Trophoblast cell (in vitro differentiated cells and primary cell): Measurements from ENCODE around the gene KLF16.

Source experiments
- DNase-seq, 2 donors: peaks; one replicate each; pipeline ENCODE4 v3.0.0-alpha.2; 2016
- H2AFZ ChIP-seq: 2 replicates; pipeline ENCODE4 v1.6.1; 2013; ENCODE audit warnings: low read length, moderate library complexity, mild to moderate bottlenecking; ENCODE audit not compliant: insufficient read depth, poor library complexity
- H2AK5ac ChIP-seq: 2 replicates; pipeline ENCODE4 v1.6.1; 2013; ENCODE audit warnings: mild to moderate bottlenecking, low read length
- H2BK120ac ChIP-seq: 2 replicates; pipeline ENCODE4 v1.6.1; 2013; ENCODE audit warnings: low read length, mild to moderate bottlenecking, moderate library complexity; ENCODE audit not compliant: insufficient read depth, poor library complexity
- H2BK12ac ChIP-seq: 2 replicates; pipeline ENCODE4 v1.6.1; 2013; ENCODE audit warnings: mild to moderate bottlenecking, low read length, moderate library complexity
- H2BK5ac ChIP-seq: 2 replicates; pipeline ENCODE4 v1.6.1; 2013; ENCODE audit warnings: low read length, low read depth, moderate library complexity, mild to moderate bottlenecking; ENCODE audit not compliant: poor library complexity
- H3K14ac ChIP-seq: 2 replicates; pipeline ENCODE4 v1.6.1; 2013; ENCODE audit warnings: mild to moderate bottlenecking, low read length
- H3K18ac ChIP-seq: 2 replicates; pipeline ENCODE4 v1.6.1; 2013; ENCODE audit warnings: mild to moderate bottlenecking, low read length
- H3K23ac ChIP-seq: 2 replicates; pipeline ENCODE4 v1.6.1; 2013; ENCODE audit warnings: low read length
- H3K27ac ChIP-seq: 2 replicates; pipeline ENCODE4 v1.5.1; 2013; ENCODE audit warnings: low read depth, mild to moderate bottlenecking, inconsistent platforms, low read length, moderate library complexity
- H3K27me3 ChIP-seq: 2 replicates; pipeline ENCODE4 v1.6.1; 2013; ENCODE audit warnings: inconsistent platforms, mild to moderate bottlenecking, low read length, moderate library complexity; ENCODE audit not compliant: insufficient read depth
- H3K36me3 ChIP-seq, 2 experiments: 1 replicate in 1 of 2; 2 replicates in 1 of 2; pipeline ENCODE4 v1.6.1; 2013; ENCODE audit warnings: low read length in 2 of 2, mild to moderate bottlenecking in 2 of 2, moderate library complexity in 1 of 2; ENCODE audit not compliant: insufficient read depth in 2 of 2, control insufficient read depth in 1 of 2
- H3K4ac ChIP-seq: 2 replicates; pipeline ENCODE4 v1.6.1; 2013; ENCODE audit warnings: low read depth, mild to moderate bottlenecking, low read length, moderate library complexity
- H3K4me1 ChIP-seq, 2 experiments: 1 replicate in 1 of 2; 2 replicates in 1 of 2; pipeline ENCODE4 v1.6.1; 2013; ENCODE audit warnings: low read length in 2 of 2, mild to moderate bottlenecking in 2 of 2, moderate library complexity in 1 of 2; ENCODE audit not compliant: insufficient read depth in 2 of 2, control insufficient read depth in 1 of 2
- H3K4me2 ChIP-seq: 2 replicates; pipeline ENCODE4 v1.6.1; 2013; ENCODE audit warnings: inconsistent platforms, mild to moderate bottlenecking, low read length, moderate library complexity
- H3K4me3 ChIP-seq: 2 replicates; pipeline ENCODE4 v1.5.1; 2013; ENCODE audit warnings: mild to moderate bottlenecking, low read depth, low read length, inconsistent platforms
- H3K79me1 ChIP-seq: one replicate; pipeline ENCODE4 v1.6.1; 2013; ENCODE audit warnings: low read length
- H3K79me2 ChIP-seq: 2 replicates; pipeline ENCODE4 v1.6.1; 2013; ENCODE audit warnings: low read length, mild to moderate bottlenecking; ENCODE audit not compliant: control insufficient read depth, insufficient read depth, poor library complexity
- H3K9ac ChIP-seq: 2 replicates; pipeline ENCODE4 v1.6.1; 2013; ENCODE audit warnings: mild to moderate bottlenecking, low read length
- H3K9me3 ChIP-seq: 2 replicates; pipeline ENCODE4 v1.6.1; 2013; ENCODE audit warnings: low read depth, mild to moderate bottlenecking, control low read depth, inconsistent platforms, low read length; ENCODE audit not compliant: insufficient read depth
- H4K12ac ChIP-seq: 2 replicates; pipeline ENCODE4 v1.6.1; 2013; ENCODE audit warnings: low read depth, mild to moderate bottlenecking, low read length, moderate library complexity
- H4K8ac ChIP-seq: 2 replicates; pipeline ENCODE4 v1.6.1; 2013; ENCODE audit warnings: low read depth, mild to moderate bottlenecking, low read length, moderate library complexity
- H4K91ac ChIP-seq: one replicate; pipeline ENCODE4 v1.6.1; 2013; ENCODE audit warnings: low read depth, mild to moderate bottlenecking, low read length, moderate library complexity
- WGBS: extraction: QIAGEN DNeasy Blood & Tissue Kit; methylation state at CpG from one replicate; pipeline ENCODE4 v1.1.7; 2013; ENCODE audit warnings: missing lambda C conversion rate; ENCODE audit not compliant: insufficient read length, insufficient coverage; ENCODE audit errors: extremely low coverage; 5-methylcytosine and 5-hydroxymethylcytosine counted together

The KLF16 gene

DNA sequence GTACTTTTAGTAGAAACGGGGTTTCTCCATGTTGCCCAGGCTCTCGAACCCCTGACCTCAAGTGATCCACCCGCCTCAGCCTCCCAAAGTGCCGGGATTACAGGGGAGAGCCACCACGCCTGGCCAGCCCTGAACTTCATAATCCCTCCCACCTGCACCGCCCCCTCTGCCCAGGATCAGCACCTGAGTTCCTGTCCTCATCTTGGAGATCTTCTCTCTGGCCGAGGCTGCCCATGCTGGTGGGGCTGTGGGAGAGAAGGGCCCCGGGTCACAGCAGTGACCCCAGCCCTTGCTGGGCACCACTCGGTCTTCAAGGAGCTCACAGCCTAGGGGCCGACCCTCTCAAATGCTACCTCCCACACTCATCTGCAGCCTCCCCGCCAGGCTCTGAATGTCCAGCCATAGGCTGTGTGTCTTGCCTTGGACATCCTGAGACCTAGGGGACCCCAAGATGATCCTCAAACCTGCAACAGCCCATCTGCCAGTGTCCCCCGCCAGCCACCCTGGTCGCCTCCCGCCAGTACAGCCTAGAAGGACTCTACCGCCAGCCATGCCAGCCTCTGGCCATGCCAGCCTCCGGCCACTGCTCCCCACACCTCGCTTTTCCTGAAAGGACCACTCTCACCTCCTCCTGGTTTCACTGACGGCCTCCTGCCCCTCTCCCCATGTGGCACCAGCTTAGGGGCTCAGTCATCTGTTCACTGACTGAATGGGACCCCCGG is 52.8 kb downstream of the KLF16 start:
- H3K9me3 ChIP-seq = no peaks in the 10 kb centered on the region
- H2BK5ac ChIP-seq = no peak overlapping the region
- no peak overlapping the region for H2AK5ac ChIP-seq
- peaks cover 0 to 14% of the 10 kb centered on the region in 2 experiments for H3K4me1 ChIP-seq
- no peak overlapping the region for H3K23ac ChIP-seq
- H3K79me1 ChIP-seq = no peaks in the 10 kb centered on the region
- WGBS = no CpG with 5 or more reads among the region's 19 CpGs
- H2BK120ac ChIP-seq = no peak overlapping the region
- H2AFZ ChIP-seq = no peak overlapping the region
- H2BK12ac ChIP-seq = no peak overlapping the region
- H3K14ac ChIP-seq = no peak overlapping the region
- H4K8ac ChIP-seq = no peak overlapping the region
- no peaks in the 10 kb centered on the region for H3K27me3 ChIP-seq
- no peak overlapping the region for H3K27ac ChIP-seq
- H3K4ac ChIP-seq = no peak overlapping the region
- no peak overlapping the region for H3K9ac ChIP-seq
- no peak overlapping the region for H4K91ac ChIP-seq
- H3K4me3 ChIP-seq = no peak overlapping the region
- H3K18ac ChIP-seq = no peak overlapping the region
- no peaks in the 10 kb centered on the region for H3K79me2 ChIP-seq
- H4K12ac ChIP-seq = no peak overlapping the region
- no peak overlapping the region for H3K4me2 ChIP-seq
- DNase-seq = no peak
- H3K36me3 ChIP-seq = peaks cover 10 to 11% of the 10 kb centered on the region in 2 experiments

DNA sequence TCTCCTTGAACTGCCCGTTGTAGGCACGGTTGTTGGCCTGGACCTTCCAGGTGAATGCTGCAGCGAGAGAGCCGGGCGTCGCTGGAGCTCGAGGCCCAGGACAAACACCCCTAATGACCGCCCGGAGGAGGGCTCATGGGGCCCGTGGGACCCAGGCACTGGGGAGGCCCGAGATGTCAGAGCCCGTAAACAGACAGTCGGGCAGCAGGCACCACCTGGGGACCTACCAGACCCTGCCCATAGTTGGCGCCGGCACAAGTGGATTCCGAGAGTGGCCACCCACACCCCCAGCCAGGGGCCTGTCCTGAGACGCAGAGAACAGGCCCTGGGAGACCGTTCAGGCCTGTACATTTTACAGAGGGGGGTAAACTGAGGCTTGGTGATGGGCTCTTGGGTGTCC is 53.7 kb downstream of the KLF16 start:
- no CpG with 5 or more reads among the region's 18 CpGs for WGBS
- no peak overlapping the region for H3K23ac ChIP-seq
- H2BK120ac ChIP-seq = no peak overlapping the region
- no peak overlapping the region for H2BK12ac ChIP-seq
- H3K4me2 ChIP-seq = no peak overlapping the region
- H2AK5ac ChIP-seq = no peak overlapping the region
- no peaks in the 10 kb centered on the region for H3K79me1 ChIP-seq
- H3K36me3 ChIP-seq = peaks cover 2 to 3% of the 10 kb centered on the region in 2 experiments
- H3K4me3 ChIP-seq = no peak overlapping the region
- H2AFZ ChIP-seq = no peak overlapping the region
- H3K27ac ChIP-seq = no peak overlapping the region
- H4K91ac ChIP-seq = no peak overlapping the region
- H3K4ac ChIP-seq = no peak overlapping the region
- no peak overlapping the region for H2BK5ac ChIP-seq
- H3K4me1 ChIP-seq = peaks cover 0 to 14% of the 10 kb centered on the region in 2 experiments
- no peak overlapping the region for H4K8ac ChIP-seq
- H3K9me3 ChIP-seq = no peaks in the 10 kb centered on the region
- DNase-seq = no peak
- no peaks in the 10 kb centered on the region for H3K79me2 ChIP-seq
- H3K14ac ChIP-seq = no peak overlapping the region
- H4K12ac ChIP-seq = no peak overlapping the region
- no peaks in the 10 kb centered on the region for H3K27me3 ChIP-seq
- no peak overlapping the region for H3K9ac ChIP-seq
- H3K18ac ChIP-seq = no peak overlapping the region

DNA sequence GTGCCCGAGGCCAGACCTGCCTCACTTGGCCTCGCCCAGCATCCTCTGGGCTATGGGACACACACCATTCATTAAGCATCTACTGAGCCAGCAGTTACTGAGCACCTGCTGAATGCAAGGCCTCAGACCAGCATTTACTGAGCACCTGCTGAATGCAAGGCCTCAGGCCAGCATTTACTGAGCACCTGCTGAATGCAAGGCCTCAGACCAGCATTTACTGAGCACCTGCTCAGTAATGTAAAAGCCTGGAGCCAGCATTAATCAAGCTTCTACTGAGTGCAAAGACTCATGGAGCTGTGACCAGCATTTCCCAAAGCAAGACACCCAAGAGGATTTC is 55.0 kb downstream of the KLF16 start:
- Histone ChIP-seq H3K79me1 (no peaks in the 10 kb centered on the region), H3K9ac (no peak overlapping the region), H2AK5ac (no peak overlapping the region), H2BK5ac (no peak overlapping the region), H4K8ac (no peak overlapping the region), H3K27me3 (no peaks in the 10 kb centered on the region), H3K4me3 (no peak overlapping the region), H3K23ac (no peak overlapping the region), H3K36me3 (no peaks in the 10 kb centered on the region), H2BK12ac (no peak overlapping the region), H3K4me1 (peaks cover 0 to 14% of the 10 kb centered on the region in 2 experiments), H3K4ac (no peak overlapping the region), H3K79me2 (no peaks in the 10 kb centered on the region), H3K4me2 (no peak overlapping the region), H2AFZ (no peak overlapping the region), H3K27ac (no peak overlapping the region), H2BK120ac (no peak overlapping the region), H3K18ac (no peak overlapping the region), H3K9me3 (no peaks in the 10 kb centered on the region), H3K14ac (no peak overlapping the region), H4K91ac (no peak overlapping the region), H4K12ac (no peak overlapping the region)
- DNase-seq = peak in 1 of 2 donors; percentile 17
- no CpG with 5 or more reads among the region's 2 CpGs for WGBS

DNA sequence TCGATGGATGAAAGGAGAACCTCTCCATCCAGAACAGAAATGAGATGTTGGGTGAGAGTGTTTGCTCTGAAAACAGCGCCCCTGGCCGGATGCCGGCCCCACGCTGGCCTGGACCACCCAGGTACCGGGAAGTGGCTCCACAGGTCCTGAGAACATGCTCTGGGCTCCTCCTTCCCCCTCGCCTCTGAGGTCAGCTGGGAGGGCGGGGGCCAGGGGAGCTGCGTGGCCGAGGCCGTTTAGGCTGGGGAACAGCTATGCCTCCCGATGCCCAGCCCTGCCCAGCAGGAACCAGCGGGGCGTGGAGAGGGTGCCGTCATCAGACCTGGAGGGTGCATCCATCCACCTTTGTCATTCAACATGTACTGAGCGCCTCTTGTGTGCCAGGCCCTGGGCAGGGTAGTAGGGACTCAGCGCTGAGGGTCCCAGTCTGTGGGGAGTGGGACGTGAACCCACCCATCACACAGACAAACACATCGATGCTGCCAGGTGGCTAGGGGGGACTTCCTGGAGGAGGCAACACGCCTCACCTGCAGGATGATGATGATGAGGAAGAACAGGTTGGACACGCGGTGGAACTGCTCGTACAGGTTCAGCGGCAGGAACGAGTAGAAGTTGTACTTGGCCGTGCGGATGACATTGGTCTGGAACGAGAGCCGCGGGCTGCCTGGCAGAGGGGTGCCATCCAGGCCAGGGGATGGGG is 55.5 kb downstream of the KLF16 start:
- Histone ChIP-seq H3K27ac (no peak overlapping the region), H3K36me3 (no peaks in the 10 kb centered on the region)

More for the DNA sequence above, 55.5 kb downstream of the KLF16 start:
- no peak overlapping the region for H3K18ac ChIP-seq
- no peaks in the 10 kb centered on the region for H3K79me2 ChIP-seq
- H3K4ac ChIP-seq = no peak overlapping the region
- H4K91ac ChIP-seq = no peak overlapping the region
- peak; percentile 7 to 45 for DNase-seq
- no peak overlapping the region for H2BK5ac ChIP-seq
- peaks cover 0 to 9% of the 10 kb centered on the region in 2 experiments for H3K4me1 ChIP-seq
- no peak overlapping the region for H3K9ac ChIP-seq
- H2BK12ac ChIP-seq = no peak overlapping the region
- no peak overlapping the region for H3K14ac ChIP-seq
- WGBS = no CpG with 5 or more reads among the region's 30 CpGs
- no peak overlapping the region for H4K8ac ChIP-seq
- H4K12ac ChIP-seq = no peak overlapping the region
- H2AFZ ChIP-seq = no peak overlapping the region
- no peak overlapping the region for H3K4me2 ChIP-seq
- no peaks in the 10 kb centered on the region for H3K9me3 ChIP-seq
- no peaks in the 10 kb centered on the region for H3K27me3 ChIP-seq
- H3K79me1 ChIP-seq = no peaks in the 10 kb centered on the region
- no peak overlapping the region for H2BK120ac ChIP-seq
- no peak overlapping the region for H3K23ac ChIP-seq
- H3K4me3 ChIP-seq = no peak overlapping the region
- H2AK5ac ChIP-seq = no peak overlapping the region
